ENCODE results near the gene COL8A2.

The COL8A2 gene

GRCh38 chr1:36101546-36101945 lies 23.5 kb downstream of the COL8A2 start:
- no peaks in the 10 kb centered on the region for H3K79me2 ChIP-seq (ENCODE audit: insufficient read depth, low read length)
- no peaks in the 10 kb centered on the region for H3K27me3 ChIP-seq (ENCODE audit: insufficient read depth, low read length)
- H3K9me2 ChIP-seq (ENCODE audit: low read depth, low read length): no peaks in the 10 kb centered on the region
- no peak overlapping the region for H3K4me2 ChIP-seq (ENCODE audit: low read length)
- H3K9me3 ChIP-seq (ENCODE audit: low read length): no peaks in the 10 kb centered on the region
- H3K4me3 ChIP-seq (ENCODE audit: low read depth, low read length, poor library complexity, severe bottlenecking): no peak overlapping the region
- H3F3A ChIP-seq (ENCODE audit: insufficient read depth, low read length): no peaks in the 10 kb centered on the region
- H3K4me1 ChIP-seq (ENCODE audit: insufficient read depth, low read length, severe bottlenecking): peaks cover 9% of the 10 kb centered on the region
- no peak overlapping the region for H3K27ac ChIP-seq (ENCODE audit: low read depth, low read length, poor library complexity, severe bottlenecking)
- H3K9ac ChIP-seq (ENCODE audit: low read length): no peak overlapping the region
- H4K20me1 ChIP-seq (ENCODE audit: insufficient read depth, low read length): no peaks in the 10 kb centered on the region
- H2AFZ ChIP-seq (ENCODE audit: low read length): no peak overlapping the region
- no peak for TF ChIP-seq CTCF (IDR thresholded peaks at IDR 0.05; ENCODE audit: low read length)
- no peaks in the 10 kb centered on the region for H3K36me3 ChIP-seq (ENCODE audit: insufficient read depth, low read length)

GRCh38 chr1:36100376-36100775 lies 24.6 kb downstream of the COL8A2 start:
- Histone ChIP-seq H3K9ac (ENCODE audit: low read length) (no peak overlapping the region), H3K9me2 (ENCODE audit: low read depth, low read length) (no peaks in the 10 kb centered on the region), H3K27me3 (ENCODE audit: insufficient read depth, low read length) (no peaks in the 10 kb centered on the region), H3K4me3 (ENCODE audit: low read depth, low read length, poor library complexity, severe bottlenecking) (no peak overlapping the region), H4K20me1 (ENCODE audit: insufficient read depth, low read length) (no peaks in the 10 kb centered on the region), H3K4me2 (ENCODE audit: low read length) (peak overlapping the region; percentile 59; the same call in 1 of the 2 replicates), H3F3A (ENCODE audit: insufficient read depth, low read length) (no peaks in the 10 kb centered on the region), H2AFZ (ENCODE audit: low read length) (no peak overlapping the region), H3K36me3 (ENCODE audit: insufficient read depth, low read length) (peaks cover 10% of the 10 kb centered on the region; the same call in 1 of the 2 replicates), H3K79me2 (ENCODE audit: insufficient read depth, low read length) (no peaks in the 10 kb centered on the region), H3K9me3 (ENCODE audit: low read length) (no peaks in the 10 kb centered on the region), H3K4me1 (ENCODE audit: insufficient read depth, low read length, severe bottlenecking) (peaks cover 9% of the 10 kb centered on the region), H3K27ac (ENCODE audit: low read depth, low read length, poor library complexity, severe bottlenecking) (no peak overlapping the region)
- TF ChIP-seq EZH2 (IDR thresholded peaks at IDR 0.05; ENCODE audit: borderline replicate concordance, low read length) (no peak), CTCF (IDR thresholded peaks at IDR 0.05; ENCODE audit: low read length) (no peak)

- H3K4me2 ChIP-seq (ENCODE audit: low read length): peak overlapping the region; percentile 59
- H3K4me3 ChIP-seq (ENCODE audit: low read depth, low read length, poor library complexity, severe bottlenecking): peak overlapping the region; percentile 24
- peak; percentile 94 for TF ChIP-seq CTCF (IDR thresholded peaks at IDR 0.05; ENCODE audit: low read length)
- no peak for TF ChIP-seq EZH2 (IDR thresholded peaks at IDR 0.05; ENCODE audit: borderline replicate concordance, low read length)
- H3K9me2 ChIP-seq (ENCODE audit: low read depth, low read length): no peaks in the 10 kb centered on the region
- no peak overlapping the region; the same call in 1 of the 2 replicates for H3K9ac ChIP-seq (ENCODE audit: low read length)
- no peaks in the 10 kb centered on the region for H3K9me3 ChIP-seq (ENCODE audit: low read length)
- H4K20me1 ChIP-seq (ENCODE audit: insufficient read depth, low read length): no peaks in the 10 kb centered on the region
- no peaks in the 10 kb centered on the region for H3K27me3 ChIP-seq (ENCODE audit: insufficient read depth, low read length)
- H3K27ac ChIP-seq (ENCODE audit: low read depth, low read length, poor library complexity, severe bottlenecking): no peak overlapping the region
- no peaks in the 10 kb centered on the region for H3F3A ChIP-seq (ENCODE audit: insufficient read depth, low read length)
- H2AFZ ChIP-seq (ENCODE audit: low read length): no peak overlapping the region
- H3K36me3 ChIP-seq (ENCODE audit: insufficient read depth, low read length): peaks cover 15% of the 10 kb centered on the region; the same call in 1 of the 2 replicates
- no peaks in the 10 kb centered on the region for H3K79me2 ChIP-seq (ENCODE audit: insufficient read depth, low read length)
- peaks cover 9% of the 10 kb centered on the region for H3K4me1 ChIP-seq (ENCODE audit: insufficient read depth, low read length, severe bottlenecking)
Observed at GRCh38 chr1:36099681-36100341, 25.2 kb downstream of the COL8A2 start.

Data from OCI-LY1 (cell line).